DMS114 treated with DMSO at 0.1 percent for 48 hours (cell line): Measurements from ENCODE around the gene FXYD5.

ENCODE experiments used
- DNase-seq: peaks from one replicate; lab custom pipeline; 2025; ENCODE audit not compliant: unreplicated experiment; lab: John Stamatoyannopoulos, UW

FXYD5 gene

DNA sequence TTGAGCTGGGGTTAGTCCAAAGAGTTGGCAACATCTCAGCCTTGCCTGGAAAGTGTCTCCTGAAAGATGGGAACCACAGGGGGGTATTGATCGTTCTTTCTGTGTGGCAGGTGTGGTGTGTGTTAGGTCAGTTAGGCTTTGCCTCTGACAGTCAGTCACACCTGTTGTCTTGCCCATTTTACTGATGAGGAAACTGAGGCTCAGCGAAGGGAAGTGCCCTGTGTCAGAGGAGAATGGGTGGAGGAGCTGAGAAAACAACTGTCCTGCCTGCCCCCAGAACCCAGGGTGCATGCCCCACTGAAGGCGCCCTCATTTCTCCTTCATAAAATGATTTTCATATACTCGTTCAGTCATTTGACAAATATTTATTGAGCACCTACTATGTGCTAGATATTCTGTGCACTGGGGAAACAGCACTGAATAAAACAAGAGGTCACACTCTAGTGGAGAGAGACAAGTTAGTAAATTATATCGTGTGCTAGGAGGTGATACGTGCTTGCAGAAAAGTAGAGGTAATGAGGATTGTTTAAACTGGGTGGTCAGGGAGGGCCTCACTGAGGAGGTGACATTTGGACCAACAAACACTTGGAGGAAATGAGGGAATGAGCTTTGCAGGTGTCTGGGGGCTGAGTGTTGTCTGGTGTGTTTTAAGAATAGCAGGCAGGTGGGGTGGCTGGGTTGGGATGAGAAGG is 1.6 kb downstream of the FXYD5 start:
- DNase-seq, result no peak

DNA sequence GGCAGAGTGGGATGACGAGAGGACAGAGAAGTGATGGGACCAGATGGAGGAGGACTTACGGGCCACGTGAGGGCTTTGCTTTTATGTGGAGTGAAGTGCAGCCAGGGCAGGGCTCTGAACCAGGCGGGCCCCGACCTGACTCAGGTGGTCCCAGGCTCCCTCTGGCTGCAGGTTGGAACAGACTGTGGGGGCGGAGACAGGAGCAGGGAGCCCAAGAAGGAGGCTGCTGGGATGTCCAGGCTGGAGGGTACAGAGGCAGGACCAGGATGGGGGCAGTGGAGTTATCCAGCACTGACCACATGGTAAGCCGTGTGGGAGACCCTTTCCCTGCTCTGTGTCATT is 2.1 kb downstream of the FXYD5 start:
- no peak for DNase-seq

- DNase-seq, result no peak
These were observed 2.9 kb downstream of the FXYD5 start for GRCh38 chr19:35157431-35157830.

GRCh38 chr19:35159606-35160005 is 5.1 kb downstream of the FXYD5 start:
- DNase-seq, result no peak

DNA sequence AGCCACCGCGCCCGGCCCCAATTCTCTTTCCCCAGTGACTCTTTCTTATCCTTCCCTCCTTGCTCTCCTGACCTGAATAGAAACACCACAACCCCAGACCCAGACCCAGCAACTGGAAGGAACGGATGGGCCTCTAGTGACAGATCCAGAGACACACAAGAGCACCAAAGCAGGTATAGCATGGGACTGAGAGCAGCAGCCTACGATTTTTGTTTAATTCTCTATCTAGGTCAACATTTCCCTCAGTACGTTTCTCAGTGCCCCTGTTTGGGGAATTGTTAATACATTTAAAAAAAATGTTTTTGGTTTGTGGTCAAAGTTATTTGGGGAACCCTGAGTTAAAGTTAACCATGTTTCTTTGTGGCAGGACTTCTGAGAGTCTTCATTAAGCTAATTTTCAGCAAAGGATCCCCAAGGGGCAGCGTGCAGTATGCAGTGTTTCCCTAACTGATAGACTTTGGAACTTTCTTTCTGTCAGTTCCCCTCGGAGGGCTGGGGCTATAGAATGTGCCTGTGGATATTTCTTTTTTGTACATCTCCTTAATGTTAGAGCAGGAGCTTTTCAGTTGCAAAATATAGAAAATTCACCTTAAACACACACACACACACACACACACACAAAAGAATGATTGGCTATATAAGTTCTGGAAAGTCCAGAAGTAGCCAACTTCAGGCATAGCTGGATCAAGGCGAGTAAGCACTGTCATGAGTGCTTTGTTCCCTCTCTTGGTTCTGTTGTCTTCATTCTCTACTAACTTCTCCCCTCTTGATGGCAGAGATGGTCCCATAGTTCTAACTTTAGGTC is 6.3 kb downstream of the FXYD5 start:
- no peak for DNase-seq

DNA sequence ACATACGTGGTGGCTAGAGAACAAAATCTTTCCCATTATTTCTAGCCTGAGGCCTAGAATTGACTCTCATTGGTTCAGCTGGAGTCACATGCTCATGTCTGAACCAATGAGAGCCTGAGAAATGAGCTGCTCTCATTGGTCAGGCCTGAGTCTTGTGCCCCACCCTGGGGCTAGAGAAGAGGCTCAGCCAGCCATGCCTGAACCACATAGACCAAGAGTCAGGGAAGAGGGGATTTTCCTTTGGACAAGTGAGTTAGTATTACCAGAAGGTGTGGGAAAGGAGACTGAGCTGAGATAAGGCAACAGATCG is 6.9 kb downstream of the FXYD5 start:
- DNase-seq, result no peak

DNA sequence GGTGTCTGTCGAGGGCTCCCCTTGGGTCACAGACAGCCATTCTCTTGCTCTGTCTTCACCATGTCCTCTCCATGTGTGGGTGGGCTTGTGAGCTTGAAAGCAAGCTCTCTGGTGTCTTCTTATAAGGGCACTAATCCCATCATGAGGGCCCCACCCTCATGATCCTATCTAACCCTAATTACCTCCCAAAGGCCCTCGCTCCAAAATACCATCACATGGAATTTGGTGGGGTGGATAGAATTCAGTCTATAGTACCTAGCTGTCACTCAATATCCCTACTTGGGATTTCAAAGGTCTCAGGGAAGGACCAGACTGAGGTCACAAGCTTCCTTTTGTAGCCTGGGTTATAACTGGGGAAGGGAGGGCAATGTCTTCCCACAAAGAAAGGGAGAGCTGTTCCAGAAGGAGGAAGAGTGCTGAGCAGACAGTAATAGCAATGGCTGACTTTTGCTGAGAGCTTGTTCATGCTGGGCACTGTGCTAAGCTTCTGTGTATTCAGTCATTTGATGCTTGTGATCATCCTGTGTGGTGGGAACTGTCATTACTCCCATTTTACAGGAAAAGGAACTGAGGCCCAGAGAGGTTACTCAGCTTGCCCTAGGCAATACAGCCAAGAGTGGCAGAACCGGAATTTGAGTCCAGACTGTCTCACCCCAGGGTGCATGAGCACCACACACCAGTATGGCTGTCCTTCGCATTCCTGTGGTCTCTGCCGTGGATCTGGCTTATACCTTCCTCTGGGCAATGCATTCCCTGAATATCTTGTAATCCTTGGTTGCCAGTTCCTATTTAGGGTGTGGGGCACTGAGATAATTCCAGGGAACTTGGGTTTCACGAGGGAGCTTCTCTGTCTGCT is 8.2 kb downstream of the FXYD5 start:
- DNase-seq, result no peak

- no peak for DNase-seq
These were observed 9.9 kb downstream of the FXYD5 start for GRCh38 chr19:35164418-35164817.

- DNase-seq, result no peak
These were observed 10.9 kb downstream of the FXYD5 start for GRCh38 chr19:35165200-35166058.

DNA sequence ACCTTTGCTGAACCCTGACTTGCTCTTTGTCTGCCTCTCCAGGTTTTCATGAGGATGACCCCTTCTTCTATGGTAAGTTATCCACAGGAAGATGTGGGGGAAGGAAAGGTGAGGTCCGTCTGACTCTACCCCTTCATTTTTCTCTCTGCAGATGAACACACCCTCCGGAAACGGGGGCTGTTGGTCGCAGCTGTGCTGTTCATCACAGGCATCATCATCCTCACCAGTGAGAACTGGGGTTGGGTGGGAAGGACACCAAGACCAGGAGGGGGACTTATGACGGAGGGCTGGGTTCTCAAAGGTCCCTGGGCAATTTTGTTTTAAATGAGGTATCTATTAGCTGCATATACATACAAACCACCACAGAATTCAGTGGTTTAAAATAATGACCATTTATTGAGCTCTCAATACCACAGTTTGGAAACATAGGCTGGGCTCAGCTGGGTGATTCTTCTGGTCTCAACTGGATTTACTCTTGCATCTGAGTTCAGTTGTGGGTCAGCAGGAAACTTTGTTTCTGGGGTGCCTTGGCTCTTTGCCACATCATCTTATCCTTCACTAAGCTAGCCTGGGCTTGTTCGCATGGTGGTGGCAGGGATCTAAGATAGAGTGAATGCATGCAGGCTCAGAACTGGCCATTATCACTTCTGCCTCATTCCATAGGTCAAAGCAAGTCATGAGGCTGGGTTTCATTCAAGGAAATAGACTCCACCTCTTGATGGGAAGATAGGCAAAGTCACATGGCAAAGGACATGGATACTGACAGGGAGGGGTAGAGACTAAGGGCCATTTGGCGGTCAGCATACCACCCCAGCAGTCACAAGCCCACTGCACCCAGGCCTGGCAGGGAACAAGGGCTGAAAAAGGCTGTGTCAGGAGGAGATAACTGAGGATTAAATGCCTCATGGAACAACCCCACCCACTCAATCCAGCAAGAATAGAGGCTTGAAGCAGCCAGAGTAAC is 11.8 kb downstream of the FXYD5 start:
- DNase-seq, result no peak

DNA sequence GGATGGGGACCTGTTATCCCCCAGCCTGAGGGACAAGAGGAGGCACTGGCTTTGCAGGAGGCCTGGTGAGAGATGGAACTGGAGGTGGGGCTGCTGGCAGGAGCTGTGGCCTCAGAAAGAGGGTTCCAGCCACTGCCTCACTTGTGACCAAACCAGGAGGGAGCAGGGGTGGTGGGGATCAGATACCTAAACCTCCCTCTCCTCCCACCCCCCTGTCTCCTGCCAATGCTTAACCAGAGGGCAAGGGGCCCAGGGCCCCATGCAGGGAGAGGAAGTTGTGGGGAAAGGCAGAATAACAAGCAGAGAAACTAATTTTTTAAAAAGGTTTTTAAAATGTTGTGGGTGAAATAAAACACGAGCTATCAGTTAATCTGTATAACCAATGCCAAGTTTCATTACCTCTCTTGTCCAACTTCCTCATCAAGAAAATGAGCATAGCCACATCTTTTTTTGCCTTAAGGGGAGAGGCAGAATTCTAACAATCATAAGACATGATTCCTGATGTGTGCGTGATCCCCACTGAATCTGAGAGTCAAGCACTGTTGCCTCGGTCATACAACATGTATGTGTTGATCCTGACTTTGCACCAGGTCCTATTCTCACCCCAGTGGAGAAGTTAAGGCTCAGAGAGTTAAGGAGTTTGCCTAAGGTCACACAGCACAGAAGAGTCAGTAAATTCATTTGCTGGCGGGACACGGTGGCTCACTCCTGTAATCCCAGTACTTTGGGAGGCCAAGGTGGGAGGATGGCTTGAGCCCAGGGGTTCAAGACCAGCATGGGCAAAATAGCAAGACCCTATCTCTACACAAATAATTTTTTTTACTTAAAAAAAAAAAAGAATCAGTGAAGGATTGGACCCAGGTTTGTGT is 12.9 kb downstream of the FXYD5 start:
- no peak for DNase-seq

- DNase-seq, result no peak
These were observed 13.7 kb downstream of the FXYD5 start for GRCh38 chr19:35168196-35168595.

DNA sequence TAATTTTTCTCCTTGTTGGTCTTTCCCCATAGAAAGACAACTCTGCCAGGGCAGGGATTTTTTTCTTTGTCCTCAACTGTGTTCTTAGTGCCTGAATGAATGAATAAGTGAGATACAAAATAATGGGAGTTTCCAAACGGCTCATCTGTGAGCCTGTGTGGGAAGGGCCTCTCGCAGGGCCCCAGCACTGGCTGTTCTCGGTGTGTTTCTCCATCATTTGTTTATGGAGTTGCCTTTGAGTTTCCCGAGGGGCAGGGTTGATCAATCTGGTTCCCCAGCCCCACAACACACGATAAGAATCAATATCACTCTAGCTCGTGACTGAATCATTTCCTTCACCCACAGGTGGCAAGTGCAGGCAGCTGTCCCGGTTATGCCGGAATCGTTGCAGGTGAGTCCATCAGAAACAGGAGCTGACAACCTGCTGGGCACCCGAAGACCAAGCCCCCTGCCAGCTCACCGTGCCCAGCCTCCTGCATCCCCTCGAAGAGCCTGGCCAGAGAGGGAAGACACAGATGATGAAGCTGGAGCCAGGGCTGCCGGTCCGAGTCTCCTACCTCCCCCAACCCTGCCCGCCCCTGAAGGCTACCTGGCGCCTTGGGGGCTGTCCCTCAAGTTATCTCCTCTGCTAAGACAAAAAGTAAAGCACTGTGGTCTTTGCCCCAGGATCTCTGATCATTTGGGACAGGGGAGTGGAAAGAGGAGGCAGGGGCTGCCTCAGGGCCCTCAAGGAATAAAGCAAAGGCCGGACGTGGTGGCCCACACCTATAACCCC is 14.9 kb downstream of the FXYD5 start:
- no peak for DNase-seq

DNA sequence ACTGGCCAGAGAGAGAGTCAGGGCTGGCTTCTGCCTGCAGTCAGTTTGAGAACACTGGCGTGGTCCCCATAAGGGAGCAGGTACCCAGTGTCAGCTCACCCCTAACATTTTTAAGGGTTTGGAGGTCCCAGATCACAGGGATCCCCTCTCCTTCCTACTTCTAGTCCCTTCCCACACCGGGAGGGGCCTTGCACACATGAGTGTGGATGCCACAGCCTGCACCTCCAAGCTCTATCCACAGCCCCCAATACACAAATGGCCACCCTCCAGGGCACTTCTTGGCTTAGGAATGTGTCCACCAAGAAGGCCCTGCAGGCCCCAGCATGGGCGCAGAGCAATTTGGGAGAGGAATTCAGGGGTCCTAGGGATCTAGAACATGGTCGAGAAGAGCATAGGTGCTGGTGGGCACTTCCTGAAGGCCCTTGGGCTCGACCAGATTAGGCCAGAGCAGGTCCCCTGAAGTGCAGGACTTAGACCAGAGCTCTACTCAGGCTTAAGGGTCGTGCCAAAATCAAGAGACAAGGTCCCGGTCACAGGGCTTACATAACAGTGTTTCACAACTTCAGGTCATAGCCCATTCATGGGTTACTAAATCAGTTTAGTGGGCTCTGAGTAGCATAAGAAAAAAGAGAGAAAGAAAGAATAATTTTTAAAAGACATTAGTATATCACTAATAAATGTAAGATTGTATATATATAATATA is 16.0 kb downstream of the FXYD5 start:
- DNase-seq, result no peak

DNA sequence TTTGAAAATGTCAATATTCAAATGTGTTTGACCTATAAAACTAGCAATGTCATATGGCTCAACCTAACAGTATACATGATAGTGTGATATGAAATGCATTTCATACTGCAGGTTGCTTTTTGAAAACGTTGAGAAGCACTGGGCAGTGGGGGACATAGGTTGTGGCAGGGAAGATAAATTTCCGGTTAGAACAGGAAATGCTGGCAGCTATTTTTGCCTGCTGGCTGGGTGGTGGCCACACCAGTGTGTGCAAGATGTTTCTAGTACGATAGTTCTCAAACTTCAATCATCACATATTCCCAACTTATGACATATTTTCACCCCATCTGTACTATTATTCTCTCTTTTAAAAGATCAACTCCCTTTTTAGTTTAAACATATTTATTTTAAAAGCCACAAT is 17.2 kb downstream of the FXYD5 start:
- no peak for DNase-seq

- DNase-seq, result no peak
These were observed 19.7 kb downstream of the FXYD5 start for GRCh38 chr19:35174226-35174625.

DNA sequence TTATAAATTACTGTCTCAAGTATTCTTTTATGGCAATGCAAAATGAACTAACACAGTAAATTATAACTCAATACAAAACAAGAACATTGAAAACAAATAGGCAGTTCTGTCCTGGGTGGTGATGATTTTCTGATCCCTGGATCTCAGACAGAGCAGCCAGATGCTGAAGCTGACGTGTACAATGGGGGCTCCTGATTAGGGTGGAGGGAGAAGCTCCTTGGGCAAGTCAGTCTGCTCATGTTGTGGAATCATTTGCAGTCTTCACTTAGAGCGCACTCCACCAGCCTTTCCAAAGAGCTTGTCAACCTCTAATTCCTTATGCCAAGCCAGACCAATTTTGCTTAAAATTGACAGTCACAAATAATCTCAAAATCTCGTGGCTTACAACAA is 21.6 kb downstream of the FXYD5 start:
- DNase-seq, result no peak
